ENCODE data around the gene RAD51B. TPM values are rescaled to one million over a fixed set of nuclear protein-coding genes. Genes with fewer than 3 reads are reported as not detected.

RAD51B gene
- total RNA-seq, 2 donors from 2014 or later, result 9.3 to 12.1 TPM

- peak; percentile 54 for DNase-seq (ENCODE audit: low spot score)
- Histone ChIP-seq H3K27me3 (replicated peaks; ENCODE audit: insufficient read depth) (no peaks in the 10 kb centered on the region), H3K27ac (peak overlapping the region; percentile 64 to 67), H3K4me3 (no peak overlapping the region), H3K36me3 (no peaks in the 10 kb centered on the region), H3K9me3 (no peaks in the 10 kb centered on the region), H3K4me1 (ENCODE audit: control insufficient read depth in 1 of 2, low read depth in 2 of 2) (peaks cover 23 to 46% of the 10 kb centered on the region in 2 donors)
- TF ChIP-seq, protein P1, sequence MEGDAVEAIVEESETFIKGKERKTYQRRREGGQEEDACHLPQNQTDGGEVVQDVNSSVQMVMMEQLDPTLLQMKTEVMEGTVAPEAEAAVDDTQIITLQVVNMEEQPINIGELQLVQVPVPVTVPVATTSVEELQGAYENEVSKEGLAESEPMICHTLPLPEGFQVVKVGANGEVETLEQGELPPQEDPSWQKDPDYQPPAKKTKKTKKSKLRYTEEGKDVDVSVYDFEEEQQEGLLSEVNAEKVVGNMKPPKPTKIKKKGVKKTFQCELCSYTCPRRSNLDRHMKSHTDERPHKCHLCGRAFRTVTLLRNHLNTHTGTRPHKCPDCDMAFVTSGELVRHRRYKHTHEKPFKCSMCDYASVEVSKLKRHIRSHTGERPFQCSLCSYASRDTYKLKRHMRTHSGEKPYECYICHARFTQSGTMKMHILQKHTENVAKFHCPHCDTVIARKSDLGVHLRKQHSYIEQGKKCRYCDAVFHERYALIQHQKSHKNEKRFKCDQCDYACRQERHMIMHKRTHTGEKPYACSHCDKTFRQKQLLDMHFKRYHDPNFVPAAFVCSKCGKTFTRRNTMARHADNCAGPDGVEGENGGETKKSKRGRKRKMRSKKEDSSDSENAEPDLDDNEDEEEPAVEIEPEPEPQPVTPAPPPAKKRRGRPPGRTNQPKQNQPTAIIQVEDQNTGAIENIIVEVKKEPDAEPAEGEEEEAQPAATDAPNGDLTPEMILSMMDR (IDR thresholded peaks at IDR 0.05), result peak; percentile 62
- ATAC-seq (ENCODE audit: insufficient number of reproducible peaks, low FRiP score, low read depth), result no peak
These were observed 124.4 kb downstream of the RAD51B start for GRCh38 chr14:67943947-67944346.

GRCh38 chr14:67944605-67945004, 125.0 kb downstream of the RAD51B start:
- Histone ChIP-seq H3K9me3 (no peaks in the 10 kb centered on the region), H3K4me3 (no peak overlapping the region), H3K27ac (peak overlapping the region in 1 of 2 donors; percentile 64), H3K36me3 (no peaks in the 10 kb centered on the region), H3K4me1 (ENCODE audit: control insufficient read depth in 1 of 2, low read depth in 2 of 2) (peaks cover 23 to 46% of the 10 kb centered on the region in 2 donors), H3K27me3 (replicated peaks; ENCODE audit: insufficient read depth) (no peaks in the 10 kb centered on the region)
- DNase-seq (ENCODE audit: low spot score), result no peak
- ATAC-seq (ENCODE audit: insufficient number of reproducible peaks, low FRiP score, low read depth), result no peak
- TF ChIP-seq, protein P1 (IDR thresholded peaks at IDR 0.05), result no peak

GRCh38 chr14:67949771-67950170, 130.2 kb downstream of the RAD51B start:
- Histone ChIP-seq H3K27me3 (replicated peaks; ENCODE audit: insufficient read depth) (no peaks in the 10 kb centered on the region), H3K4me3 (no peak overlapping the region), H3K27ac (no peak overlapping the region), H3K4me1 (ENCODE audit: control insufficient read depth in 1 of 2, low read depth in 2 of 2) (peaks cover 0 to 3% of the 10 kb centered on the region in 2 donors), H3K36me3 (no peaks in the 10 kb centered on the region), H3K9me3 (no peaks in the 10 kb centered on the region)
- TF ChIP-seq, protein P1 (IDR thresholded peaks at IDR 0.05), result no peak
- no peak for DNase-seq (ENCODE audit: low spot score)
- no peak for ATAC-seq (ENCODE audit: insufficient number of reproducible peaks, low FRiP score, low read depth)

GRCh38 chr14:67950386-67950785, 130.8 kb downstream of the RAD51B start:
- Histone ChIP-seq H3K27me3 (replicated peaks; ENCODE audit: insufficient read depth) (no peaks in the 10 kb centered on the region), H3K27ac (no peak overlapping the region)

GRCh38 chr14:67951529-67952135, 132.1 kb downstream of the RAD51B start:
- Histone ChIP-seq H3K27ac (no peak overlapping the region), H3K27me3 (replicated peaks; ENCODE audit: insufficient read depth) (no peaks in the 10 kb centered on the region), H3K4me1 (ENCODE audit: control insufficient read depth in 1 of 2, low read depth in 2 of 2) (no peaks in the 10 kb centered on the region), H3K9me3 (no peaks in the 10 kb centered on the region), H3K36me3 (no peaks in the 10 kb centered on the region), H3K4me3 (no peak overlapping the region)
- no peak for DNase-seq (ENCODE audit: low spot score)
- TF ChIP-seq, protein P1 (IDR thresholded peaks at IDR 0.05), result no peak
- no peak for ATAC-seq (ENCODE audit: insufficient number of reproducible peaks, low FRiP score, low read depth)

More at GRCh38 chr14:67950386-67950785, 130.8 kb downstream of the RAD51B start:
- DNase-seq (ENCODE audit: low spot score) (no peak), ATAC-seq (ENCODE audit: insufficient number of reproducible peaks, low FRiP score, low read depth) (no peak)
- Histone ChIP-seq H3K36me3 (no peaks in the 10 kb centered on the region), H3K4me3 (no peak overlapping the region), H3K9me3 (no peaks in the 10 kb centered on the region), H3K4me1 (ENCODE audit: control insufficient read depth in 1 of 2, low read depth in 2 of 2) (no peaks in the 10 kb centered on the region)
- TF ChIP-seq, protein P1 (IDR thresholded peaks at IDR 0.05), result no peak

All from thoracic aorta (tissue), 2 donors.